HG02852 (cell line): ENCODE data around the gene PERCC1.

Experiments used
- ATAC-seq: cut with Tn5 transposase; IDR thresholded peaks from one replicate; pipeline ENCODE4 v1.9.1; 2021; ENCODE audit warnings: mild to moderate bottlenecking, moderate library complexity; ENCODE audit not compliant: unreplicated experiment

PERCC1 gene

DNA sequence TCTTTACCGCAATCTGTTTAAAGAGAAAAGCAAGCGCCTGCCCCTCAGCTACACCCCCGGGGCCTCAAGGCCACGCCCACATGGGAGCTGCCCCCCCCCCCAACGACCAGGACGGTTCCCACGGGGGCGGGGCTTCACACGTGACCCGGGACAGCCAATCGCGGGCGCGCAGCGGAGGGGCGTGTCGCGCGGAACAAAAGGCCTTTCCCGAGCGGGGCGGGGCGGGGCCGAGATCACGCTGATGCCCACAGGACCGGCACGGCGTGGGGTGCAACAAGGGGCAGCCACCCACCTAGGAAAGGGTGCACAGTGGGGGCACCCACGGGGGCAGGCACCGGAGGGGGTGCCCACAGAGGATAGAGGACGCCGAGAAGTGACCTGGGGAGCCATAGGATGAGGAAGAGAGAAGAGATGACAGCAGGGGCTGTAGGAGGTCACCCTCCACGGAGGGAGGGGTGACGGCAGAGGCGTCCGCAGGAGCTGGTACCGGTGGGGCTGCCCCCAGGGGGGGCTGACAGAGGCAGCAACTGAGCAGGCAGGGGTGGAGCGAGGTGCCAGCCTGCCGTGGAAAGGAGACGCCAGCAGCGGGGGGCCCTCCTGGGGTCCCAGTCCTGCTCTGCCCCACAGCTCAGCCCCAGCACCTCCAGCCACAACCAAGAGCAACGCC, 22.6 kb upstream of the PERCC1 start:
- peak; percentile 75 for ATAC-seq

DNA sequence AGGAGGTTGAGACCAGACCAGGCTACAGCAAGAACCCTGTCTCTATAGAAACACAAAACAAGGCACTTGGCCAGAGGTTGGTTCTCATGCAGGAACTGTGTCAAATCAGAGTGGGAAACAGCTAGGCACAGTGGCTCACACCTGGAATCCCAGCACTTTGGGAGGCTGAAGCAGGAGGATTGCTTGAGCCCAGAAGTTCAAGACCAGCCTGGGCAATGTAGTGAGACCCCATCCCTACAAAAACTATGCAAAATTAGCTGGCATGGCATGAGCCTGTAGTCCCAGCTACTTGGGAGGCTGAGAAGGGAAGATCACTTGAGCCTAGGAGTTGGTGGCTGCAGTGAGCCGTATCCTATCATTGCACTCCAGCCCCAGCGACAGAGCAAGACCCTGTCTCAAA, 18.0 kb upstream of the PERCC1 start:
- ATAC-seq, result no peak

DNA sequence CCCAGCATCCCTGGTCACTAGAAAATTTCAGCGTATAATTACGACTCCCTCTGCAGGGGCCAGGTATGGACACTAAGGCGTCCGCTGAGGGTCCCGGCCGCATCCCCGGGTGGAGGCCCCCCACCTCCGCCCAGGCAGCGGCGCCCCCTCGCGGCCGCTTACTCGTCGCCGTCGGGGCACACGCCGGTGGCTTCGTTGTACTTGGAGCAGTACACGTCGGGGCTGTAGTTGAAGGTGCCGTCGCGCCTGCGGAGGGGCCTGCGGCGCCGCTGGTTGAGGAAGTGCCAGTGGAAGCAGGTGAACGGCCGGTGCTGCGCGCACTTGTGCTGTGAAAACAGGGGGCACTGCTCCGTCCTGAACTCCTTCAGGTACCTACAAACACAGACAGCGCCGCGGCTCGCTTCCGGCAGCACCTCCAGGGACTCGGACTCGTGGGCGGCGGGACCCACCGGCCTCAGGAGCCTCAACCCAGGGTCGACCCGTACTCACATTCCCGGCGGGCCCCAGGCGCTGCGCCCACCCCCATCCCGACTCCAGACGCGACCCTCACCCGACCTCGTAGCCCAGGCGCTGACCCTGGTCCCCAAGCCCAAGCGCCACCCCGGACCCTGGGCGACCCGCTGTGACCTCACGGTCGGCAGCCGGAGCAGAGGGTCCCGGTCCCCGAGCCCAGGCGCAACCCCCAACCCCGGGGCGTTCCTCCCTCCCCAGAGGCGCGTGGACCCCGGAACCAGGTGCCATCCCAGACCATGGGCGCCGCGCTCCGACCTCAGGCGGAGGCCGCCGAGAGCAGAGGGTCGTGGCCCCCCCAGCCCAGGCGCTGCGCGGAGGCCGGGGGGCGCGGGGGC, 17.0 kb upstream of the PERCC1 start:
- no peak for ATAC-seq

DNA sequence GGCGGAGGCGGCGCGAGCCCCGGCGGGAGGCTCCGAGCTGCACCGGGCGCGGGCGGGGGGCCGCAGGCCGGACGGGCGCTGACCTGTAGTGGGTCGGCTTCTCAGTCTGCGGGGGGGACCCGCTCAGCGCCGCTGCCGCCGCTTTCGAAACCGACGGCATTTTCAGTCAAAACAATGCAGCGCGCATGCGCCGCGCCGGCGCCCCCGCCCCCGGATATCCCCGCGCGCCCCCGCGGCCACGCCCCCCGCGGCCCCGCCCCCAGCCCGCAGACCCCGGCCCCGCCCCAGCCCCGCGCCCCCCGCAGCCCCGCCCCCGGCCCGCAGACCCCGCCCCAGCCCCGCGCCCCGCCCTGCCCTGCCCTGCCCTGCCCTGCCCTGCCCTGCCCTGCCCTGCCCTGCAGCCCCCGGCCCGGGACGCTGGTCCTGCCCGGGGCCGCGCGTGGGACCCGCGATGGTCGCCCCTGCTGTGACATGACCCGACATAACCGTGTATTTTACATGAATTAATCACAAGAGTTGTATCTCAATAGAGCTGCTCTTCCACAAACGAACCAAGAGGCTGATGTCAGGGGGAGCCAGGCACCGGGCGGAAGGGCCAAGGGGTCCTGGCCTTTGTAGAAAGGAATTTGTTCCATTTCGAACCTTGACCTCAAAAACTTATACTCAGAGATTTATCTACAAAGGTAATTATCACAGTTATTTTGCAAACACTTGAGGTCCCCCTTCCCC, 16.2 kb upstream of the PERCC1 start, which contains the start of gene UNKL:
Gene UNKL, minus strand, starts transcription at position 173 of the 729 bp plus-strand sequence. Its CDS starts 13 bp downstream, at position 160.
- ATAC-seq, result no peak

DNA sequence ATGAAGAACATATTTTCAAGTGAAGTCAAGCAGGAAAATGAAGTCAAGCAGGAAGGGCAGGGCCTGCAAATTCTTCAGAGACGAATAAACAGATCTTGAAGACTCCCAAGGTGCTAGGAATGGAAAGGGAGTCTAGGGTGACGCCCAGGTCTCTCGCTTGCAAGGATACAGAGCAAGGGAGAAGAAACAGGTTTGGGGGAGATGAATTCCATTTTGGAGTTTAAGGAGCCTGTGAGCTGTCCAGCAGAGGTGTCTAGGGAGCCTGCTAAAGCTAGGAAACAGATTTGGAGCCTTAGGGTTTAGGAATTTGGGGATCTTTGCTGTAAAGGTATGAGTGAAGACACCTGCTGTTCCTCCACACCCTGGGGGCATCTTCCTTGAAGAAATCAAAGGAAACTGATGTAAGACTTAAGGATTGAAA, 14.3 kb upstream of the PERCC1 start:
- ATAC-seq, result no peak

DNA sequence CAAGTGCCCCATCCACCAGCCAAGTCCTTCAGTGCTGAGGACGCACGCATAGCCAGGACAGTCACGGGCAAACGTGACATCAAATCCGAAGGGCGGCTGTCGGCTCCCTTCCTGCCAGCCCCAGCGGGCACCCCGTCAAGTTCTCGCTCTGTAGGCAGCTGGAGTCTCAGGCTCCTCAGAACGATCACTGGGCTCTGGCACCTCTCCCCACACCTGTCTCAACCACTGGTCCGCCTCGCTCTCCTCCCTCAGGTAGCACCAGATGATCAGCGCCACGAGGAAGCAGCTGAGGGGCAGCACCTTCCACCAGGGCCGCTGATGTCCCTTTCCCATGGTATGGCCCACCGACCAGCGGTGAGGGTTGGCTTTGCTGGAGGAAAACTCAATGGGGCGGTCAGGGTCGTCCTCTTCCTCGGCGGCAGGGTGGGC, 10.8 kb upstream of the PERCC1 start:
- ATAC-seq, result peak; percentile 15

DNA sequence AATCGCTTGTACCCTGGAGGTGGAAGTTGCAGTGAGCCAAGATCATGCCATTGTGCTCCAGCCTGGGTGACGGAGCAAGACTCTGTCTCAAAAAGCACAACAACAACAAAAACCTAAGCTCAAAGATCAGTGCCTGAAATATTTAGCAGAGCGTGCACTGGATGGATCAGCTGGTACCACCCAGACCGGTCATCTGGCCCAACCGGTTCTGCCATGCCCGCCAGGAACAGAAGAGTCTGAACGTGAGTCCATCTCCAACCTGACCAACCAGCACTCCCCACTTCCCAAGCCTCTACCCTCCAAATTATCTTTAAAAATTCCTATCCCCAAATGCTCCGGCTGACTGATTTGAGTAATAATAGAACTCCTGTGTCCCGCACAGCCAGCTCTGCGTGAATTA, 8.8 kb upstream of the PERCC1 start:
- ATAC-seq, result no peak

DNA sequence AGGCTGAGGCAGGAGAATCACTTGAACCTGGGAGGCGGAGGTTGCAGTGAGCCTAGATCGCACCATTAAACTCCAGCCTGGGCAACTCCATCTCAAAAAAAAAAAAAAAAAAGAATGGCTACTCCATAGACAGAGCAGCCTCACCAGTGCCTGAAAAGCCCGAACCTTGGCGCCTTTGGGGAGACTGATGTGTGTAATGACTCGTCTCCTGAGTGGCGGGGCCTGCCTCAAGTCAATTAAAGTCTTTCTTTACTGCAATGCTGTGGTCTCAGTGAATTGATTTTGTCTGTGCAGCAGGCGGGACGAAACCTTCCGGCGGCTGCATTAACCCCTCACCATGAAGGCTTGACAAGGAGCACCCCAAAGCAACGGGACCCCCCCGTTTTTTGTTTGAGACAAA, 6.8 kb upstream of the PERCC1 start:
- ATAC-seq, result no peak

DNA sequence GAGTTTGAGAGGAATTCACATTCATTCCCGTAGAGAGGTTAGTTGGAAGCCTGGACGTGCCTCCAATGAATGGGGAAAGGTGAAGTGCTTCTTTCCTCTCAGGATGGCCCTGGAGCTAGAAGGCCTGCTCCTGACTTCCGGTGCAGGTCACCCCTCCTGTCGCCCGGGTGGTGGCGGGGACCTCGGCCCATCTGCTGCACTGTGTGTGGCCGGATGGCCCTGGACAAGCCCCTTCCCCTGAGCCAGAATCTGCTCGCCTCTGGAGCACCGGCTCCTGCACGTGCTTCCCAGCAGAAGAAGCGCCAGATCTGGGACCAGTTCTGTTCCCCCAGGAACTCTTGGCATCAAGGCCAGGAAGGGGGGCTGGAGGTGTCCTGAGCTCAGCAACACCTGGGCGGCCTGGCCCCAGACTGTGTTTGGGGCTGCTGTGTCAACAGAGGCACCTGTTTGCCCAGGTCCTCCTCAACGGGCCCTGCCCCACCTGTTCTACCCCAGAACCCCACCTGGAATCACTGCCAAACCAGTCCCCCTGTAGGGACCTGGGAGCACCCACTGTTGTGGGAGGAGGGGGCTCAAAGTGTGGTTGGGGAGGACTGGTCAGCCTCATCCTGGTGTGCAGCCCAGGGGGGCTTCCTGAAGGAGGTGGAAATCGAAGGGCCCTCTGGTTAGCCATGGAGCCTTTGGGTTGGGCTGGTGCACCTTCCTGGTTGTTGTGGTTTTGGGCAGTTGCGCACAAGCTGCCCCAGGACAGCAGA, 5.1 kb upstream of the PERCC1 start:
- ATAC-seq, result no peak

DNA sequence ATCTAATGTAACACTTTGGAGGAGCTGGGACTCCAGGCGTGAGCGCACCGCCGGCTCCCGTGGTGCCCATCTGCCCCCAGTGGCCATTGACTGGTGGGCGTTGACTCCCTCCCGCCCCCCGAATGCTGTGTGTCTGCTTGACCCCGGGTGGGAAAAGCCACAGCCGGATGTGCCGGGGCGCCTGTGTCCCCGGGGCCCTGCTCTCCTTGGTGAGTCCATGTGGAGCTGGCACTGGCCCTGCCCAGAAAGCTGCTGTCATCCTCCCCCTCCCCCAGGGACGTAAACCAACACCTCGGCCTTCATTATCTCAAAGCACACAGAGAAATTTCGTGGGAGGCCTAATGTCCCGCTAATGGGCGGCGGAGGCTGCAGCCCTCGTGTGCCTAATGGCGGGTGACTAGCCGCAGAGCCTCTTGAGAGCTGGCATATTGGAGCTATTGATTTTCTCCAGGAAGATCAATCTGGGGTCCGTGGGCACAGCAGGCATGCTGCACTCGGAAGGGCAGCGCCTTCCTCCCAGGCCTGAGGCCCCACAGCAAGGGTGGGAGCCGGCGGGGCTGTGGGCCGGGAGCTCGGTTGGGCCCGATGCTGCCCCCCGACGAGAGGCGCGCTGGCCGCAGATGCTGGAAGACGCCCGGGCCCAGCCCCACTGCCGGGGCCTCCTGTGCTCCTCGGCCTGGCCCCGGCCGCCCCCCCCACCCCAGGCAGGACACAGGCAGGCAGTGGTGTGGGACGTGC, 4.0 kb upstream of the PERCC1 start:
- ATAC-seq, result no peak

DNA sequence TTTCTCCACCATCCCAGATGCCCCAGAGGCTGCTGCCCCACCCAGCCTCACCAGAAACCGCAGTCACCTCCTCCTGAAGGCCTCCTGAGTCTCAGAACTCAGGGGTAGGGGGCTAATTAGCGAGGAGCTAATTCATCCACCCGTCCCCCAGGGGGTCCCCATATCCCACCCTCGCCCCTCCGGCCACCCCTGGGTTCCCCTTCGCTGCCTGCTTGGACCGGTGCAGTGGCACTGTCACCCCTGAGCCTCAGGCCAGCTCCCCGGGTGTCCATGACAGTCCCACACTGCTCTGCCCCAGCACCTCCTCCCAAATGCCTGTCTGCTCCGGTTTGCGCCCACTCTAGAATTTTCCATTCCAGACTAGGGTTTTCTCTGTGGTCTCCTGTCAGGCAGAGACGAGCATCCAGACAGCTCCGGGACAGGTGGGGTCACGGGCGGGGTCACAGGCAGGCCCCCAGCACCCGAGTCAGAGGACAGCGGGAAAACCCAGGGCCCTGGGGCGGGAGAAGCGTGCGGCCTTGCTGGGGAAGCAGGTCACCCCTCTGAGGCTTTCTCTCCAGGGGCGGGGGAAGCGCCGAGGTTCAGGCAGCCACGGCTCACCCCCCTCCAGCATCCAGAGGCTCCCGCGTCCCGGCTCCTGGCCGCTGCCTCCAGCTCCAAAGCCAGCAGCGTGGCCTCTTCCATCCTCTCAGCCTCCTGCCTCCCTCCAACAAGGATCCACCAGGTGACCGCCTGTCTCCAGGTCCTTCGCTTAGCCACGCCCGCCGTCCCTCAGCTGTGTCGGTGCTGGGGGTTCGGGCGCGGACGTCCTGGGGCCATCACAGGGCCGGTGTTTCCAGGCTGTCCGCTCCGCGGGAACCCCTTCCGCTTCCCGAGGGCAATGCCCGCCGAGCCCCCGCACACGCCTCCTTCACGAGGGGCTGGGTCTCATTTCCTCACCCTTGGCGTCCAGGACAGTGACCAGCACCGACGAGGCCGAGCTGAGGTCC, 3.1 kb upstream of the PERCC1 start:
- ATAC-seq, result no peak

DNA sequence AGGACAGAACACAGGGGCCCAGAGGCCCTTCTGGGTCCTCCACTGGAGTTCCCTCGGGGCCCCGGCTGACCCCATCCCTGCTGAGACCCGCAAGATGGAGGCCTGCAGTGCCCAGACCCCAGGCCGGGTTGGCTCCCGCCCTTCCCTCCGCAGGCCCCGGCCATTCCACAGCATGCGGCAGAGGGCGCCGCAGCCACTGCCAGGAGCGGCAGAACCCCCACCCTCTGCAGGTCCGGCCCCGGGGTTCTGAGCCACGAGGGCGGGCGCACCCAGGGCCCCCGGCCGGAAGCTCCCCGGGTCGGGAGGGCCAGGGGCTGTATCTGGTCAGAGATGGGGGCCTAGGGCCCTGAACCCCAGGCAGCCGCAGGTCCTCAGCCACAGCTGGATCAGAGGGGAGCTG, 2.4 kb upstream of the PERCC1 start:
- ATAC-seq, result no peak

DNA sequence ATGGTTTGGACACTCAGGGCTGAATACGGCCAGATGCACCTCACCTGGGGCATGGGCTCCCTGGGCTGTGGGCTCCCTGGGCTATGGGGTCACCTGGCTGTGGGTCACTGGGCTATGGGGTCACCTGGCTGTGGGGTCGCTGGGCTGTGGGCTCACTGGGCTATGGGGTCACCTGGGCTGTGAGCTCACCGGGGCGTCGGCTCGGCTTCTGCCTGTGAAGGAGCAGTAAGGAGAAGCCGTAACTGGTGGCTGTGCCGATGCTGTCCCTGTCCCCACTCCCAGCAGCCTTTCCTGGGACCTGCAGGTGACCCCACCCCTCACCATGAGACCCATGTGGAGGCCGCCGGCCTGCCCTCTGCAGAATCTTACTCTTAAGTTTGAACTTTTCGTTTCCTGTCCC, 1.9 kb upstream of the PERCC1 start:
- ATAC-seq, result no peak

DNA sequence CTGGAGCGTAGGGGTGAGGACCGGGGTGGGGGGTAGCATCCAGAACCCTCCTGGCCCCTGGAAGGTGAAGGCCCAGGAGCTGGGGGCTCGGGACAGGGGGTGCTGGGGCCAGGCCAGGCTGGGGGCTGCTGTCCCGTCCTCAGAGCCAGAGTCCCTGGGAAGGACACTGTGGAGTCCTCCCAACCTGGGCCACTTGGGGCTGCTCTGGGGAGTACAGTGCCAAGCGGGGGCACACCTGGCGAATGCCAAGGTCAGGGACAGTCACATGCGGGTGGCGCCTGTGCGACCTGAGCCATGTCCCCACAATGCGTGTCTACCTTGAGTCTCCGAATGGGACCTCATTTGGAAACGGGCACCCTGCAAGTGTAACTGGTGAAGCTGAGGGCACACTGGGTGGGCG, 1.2 kb upstream of the PERCC1 start:
- ATAC-seq, result no peak

DNA sequence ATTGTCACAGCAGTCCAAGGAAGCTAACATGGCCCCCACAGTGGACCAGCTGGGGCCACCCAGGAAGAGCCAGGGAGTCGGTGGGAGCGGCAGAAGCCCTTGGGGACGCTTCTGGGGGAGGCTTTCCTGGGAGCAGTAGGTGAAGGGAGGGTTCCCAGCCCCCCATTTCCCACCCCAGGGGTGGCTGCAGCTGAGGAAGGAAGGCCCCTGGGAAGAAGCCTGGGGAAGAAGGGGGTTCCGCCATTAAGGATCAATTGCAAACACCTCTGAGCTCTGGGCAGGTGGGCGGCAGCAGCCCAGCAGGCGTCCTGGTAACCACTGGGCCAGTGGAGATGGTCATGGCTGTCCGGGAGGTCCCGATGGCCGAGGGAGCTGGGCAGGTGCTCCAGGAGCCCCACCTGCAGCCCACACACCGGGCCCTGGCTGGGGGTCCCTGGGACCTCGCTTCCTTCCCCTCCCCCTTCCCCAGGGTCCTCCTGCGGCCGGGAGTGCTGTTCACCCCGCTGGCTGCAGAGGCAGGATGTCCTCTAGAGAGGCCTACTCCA, 592 bp upstream of the PERCC1 start:
- no peak for ATAC-seq

DNA sequence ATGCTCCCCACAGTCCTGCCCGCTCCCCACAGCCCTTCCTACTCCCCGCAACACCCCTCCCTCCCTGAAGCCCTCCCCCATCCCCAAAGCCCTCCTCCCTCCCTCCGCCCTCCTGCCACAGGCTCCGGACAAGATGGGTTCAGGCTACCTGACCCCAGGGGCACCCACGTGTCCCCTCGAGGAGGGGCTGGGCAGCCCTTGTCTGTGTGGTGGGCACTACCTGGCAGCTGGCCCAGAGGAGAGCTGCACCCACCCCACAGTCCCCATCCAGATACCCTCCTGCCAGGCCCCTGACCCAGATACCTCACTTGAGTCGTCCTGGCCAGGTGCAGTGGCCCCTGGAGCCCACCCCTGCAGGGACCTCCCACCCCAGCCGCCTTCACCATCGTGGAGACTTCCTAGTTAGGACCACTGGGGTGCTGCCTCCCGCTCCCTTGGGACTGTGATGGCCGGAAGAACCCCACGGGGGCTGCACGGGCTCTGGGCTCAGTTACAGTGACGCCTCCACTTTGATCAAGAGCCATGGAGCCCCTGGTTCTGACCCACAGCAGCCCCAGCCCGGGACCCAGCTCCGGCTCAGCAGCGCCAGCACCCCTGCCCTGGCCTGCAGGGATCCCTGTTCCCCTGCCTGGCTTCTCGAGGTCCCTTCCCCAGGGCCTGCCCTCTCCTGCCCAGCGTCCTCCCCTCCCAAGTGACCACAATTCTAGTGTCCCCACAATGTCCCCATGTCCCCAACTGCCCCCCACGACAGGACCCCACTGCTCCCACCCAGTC, 806 bp downstream of the PERCC1 start:
- ATAC-seq, result no peak

DNA sequence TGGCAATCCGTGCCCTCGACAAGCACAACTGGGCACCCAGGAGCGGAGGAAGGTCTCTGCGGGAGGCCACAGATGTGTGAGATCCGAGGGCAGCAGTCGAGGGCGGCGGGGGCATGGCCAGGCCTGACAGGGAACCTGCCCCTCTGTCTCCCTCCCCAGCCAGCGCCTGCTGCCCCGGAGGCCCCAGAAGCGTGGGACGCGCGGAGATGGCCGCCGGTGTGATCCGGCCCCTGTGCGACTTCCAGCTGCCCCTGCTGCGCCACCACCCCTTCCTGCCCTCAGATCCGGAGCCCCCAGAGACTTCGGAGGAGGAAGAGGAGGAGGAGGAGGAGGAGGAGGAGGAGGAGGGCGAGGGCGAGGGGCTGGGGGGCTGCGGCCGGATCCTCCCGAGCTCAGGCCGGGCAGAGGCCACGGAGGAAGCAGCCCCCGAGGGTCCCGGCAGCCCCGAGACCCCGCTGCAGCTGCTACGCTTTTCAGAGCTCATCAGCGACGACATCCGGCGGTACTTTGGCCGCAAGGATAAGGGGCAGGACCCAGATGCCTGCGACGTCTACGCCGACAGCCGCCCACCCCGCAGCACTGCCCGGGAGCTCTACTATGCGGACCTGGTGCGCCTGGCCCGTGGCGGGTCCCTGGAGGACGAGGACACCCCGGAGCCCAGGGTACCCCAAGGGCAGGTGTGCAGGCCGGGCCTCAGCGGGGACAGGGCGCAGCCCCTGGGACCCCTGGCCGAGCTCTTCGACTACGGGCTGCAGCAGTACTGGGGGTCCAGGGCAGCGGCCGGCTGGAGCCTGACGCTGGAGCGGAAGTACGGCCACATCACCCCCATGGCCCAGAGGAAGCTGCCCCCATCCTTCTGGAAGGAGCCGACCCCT, 1.7 kb downstream of the PERCC1 start:
- ATAC-seq, result no peak
